Keratinocyte (primary cell): ENCODE measurements around the gene ACBD6. TPM values are rescaled to one million over a fixed set of nuclear protein-coding genes. Genes with fewer than 3 reads are reported as not detected.

Experiments
- DNase-seq: peaks from one replicate; pipeline ENCODE4 v3.0.0-alpha.2; 2011; ENCODE audit warnings: low read depth, missing footprints, low spot score
- FAIRE-seq: peaks from 2 replicates; lab custom pipeline; 2011; peaks lifted over from hg19 to GRCh38; lab: Jason Lieb, UNC
- H2AFZ ChIP-seq: 2 replicates; pipeline ENCODE4 v1.6.0; 2012; ENCODE audit warnings: low read length, control low read depth, inconsistent platforms; ENCODE audit not compliant: control insufficient read depth
- H3K27ac ChIP-seq: 2 replicates; pipeline ENCODE4 v1.5.1; 2011; ENCODE audit warnings: low read length; ENCODE audit not compliant: control insufficient read depth, insufficient read depth
- H3K27me3 ChIP-seq: 3 replicates; pipeline ENCODE4 v1.6.0; 2011; ENCODE audit warnings: low read length; ENCODE audit not compliant: control insufficient read depth, insufficient read depth; ENCODE audit errors: extremely low read depth
- H3K36me3 ChIP-seq, 2 experiments: 2 replicates in 1 of 2; 3 replicates in 1 of 2; pipeline ENCODE4 v1.5.1; 2011; ENCODE audit warnings: low read length in 2 of 2, mild to moderate bottlenecking in 1 of 2; ENCODE audit not compliant: control insufficient read depth in 2 of 2, insufficient read depth in 2 of 2; ENCODE audit errors: extremely low read depth in 1 of 2
- H3K4me1 ChIP-seq: 3 replicates; pipeline ENCODE4 v1.5.1; 2011; ENCODE audit warnings: low read length; ENCODE audit not compliant: control insufficient read depth, insufficient read depth; ENCODE audit errors: extremely low read depth
- H3K4me2 ChIP-seq: 3 replicates; pipeline ENCODE4 v1.6.0; 2011; ENCODE audit warnings: low read depth, low read length; ENCODE audit not compliant: control insufficient read depth, insufficient read depth; ENCODE audit errors: extremely low read depth
- H3K4me3 ChIP-seq, 3 experiments: fragments of 200-600 bp in 1 of 3; sonication (generic) in 1 of 3; 2 replicates in 2 of 3; 3 replicates in 1 of 3; pipeline ENCODE4 v1.5.1; 2011 to 2016; ENCODE audit warnings: low read length in 3 of 3, mild to moderate bottlenecking in 3 of 3, control low read depth in 2 of 3, inconsistent platforms in 1 of 3, low read depth in 1 of 3, mixed read lengths in 1 of 3, mixed run types in 1 of 3, moderate library complexity in 1 of 3; ENCODE audit not compliant: control insufficient read depth in 2 of 3, insufficient read depth in 2 of 3; ENCODE audit errors: extremely low read depth in 1 of 3
- H3K79me2 ChIP-seq: 2 replicates; pipeline ENCODE4 v1.6.0; 2012; ENCODE audit warnings: low read length; ENCODE audit not compliant: control insufficient read depth, insufficient read depth
- H3K9ac ChIP-seq: 3 replicates; pipeline ENCODE4 v1.6.0; 2011; ENCODE audit warnings: low read length; ENCODE audit not compliant: control insufficient read depth, insufficient read depth; ENCODE audit errors: extremely low read depth
- H3K9me1 ChIP-seq: 3 replicates; pipeline ENCODE4 v1.6.0; 2011; ENCODE audit warnings: low read length; ENCODE audit not compliant: control insufficient read depth, insufficient read depth; ENCODE audit errors: extremely low read depth
- H3K9me3 ChIP-seq: 2 replicates; pipeline ENCODE4 v1.5.1; 2012; ENCODE audit warnings: low read depth, low read length; ENCODE audit not compliant: control insufficient read depth
- H4K20me1 ChIP-seq: 3 replicates; pipeline ENCODE4 v1.6.0; 2011; ENCODE audit warnings: low read length; ENCODE audit not compliant: control insufficient read depth, insufficient read depth; ENCODE audit errors: extremely low read depth
- CTCF ChIP-seq, 3 experiments: IDR thresholded peaks in 1 of 3; conservative IDR thresholded peaks in 1 of 3; optimal IDR thresholded peaks in 1 of 3; 2 replicates in 2 of 3; 3 replicates in 1 of 3; pipeline versions ENCODE3 to v1.5.1; 2011; ENCODE audit warnings: low read length in 3 of 3, mild to moderate bottlenecking in 3 of 3, moderate library complexity in 2 of 3, control low read depth in 1 of 3, inconsistent platforms in 1 of 3; ENCODE audit not compliant: insufficient read depth in 2 of 3; ENCODE audit errors: extremely low read depth in 1 of 3
- EZH2 ChIP-seq: IDR thresholded peaks from one replicate; pipeline ENCODE4 v1.6.1; 2012; ENCODE audit warnings: inconsistent platforms, mild to moderate bottlenecking, low read length, moderate library complexity
- dilution Hi-C: fragments of 300-500 bp; cut with MboI; formaldehyde crosslinking; loops from one replicate; pipeline ENCODE4 v1.7.0; 2020; ENCODE audit warnings: low sequenced_read_pairs; ENCODE audit not compliant: extremely low pct_ligation_motif_present
- polyA plus RNA-seq, 5 experiments: library from polyadenylated mRNA; depleted of rRNA in 3 of 5; stranded (reverse) in 3 of 5; stranded (forward) in 1 of 5; unstranded in 1 of 5; fragments of >200 nt; gene quantifications; 1 replicate in 1 of 5; 2 replicates in 3 of 5; 3 replicates in 1 of 5; pipeline versions ENCODE4 v1.2.1 to v1.2.3, GENCODE V29; 2011 to 2012; ENCODE audit warnings: missing spikeins in 2 of 5, low read depth in 1 of 5, low replicate concordance in 1 of 5

ACBD6 gene
- polyA plus RNA-seq, 1 donor (not counting 4 experiments of a cell fraction or from before 2014, with no cell fraction given) = 47.5 TPM

GRCh38 chr1:180402551-180402950 is 99.8 kb downstream of the ACBD6 start:
- no peaks in the 10 kb centered on the region for H3K9me1 ChIP-seq
- H3K4me1 ChIP-seq = peaks cover 2% of the 10 kb centered on the region
- H2AFZ ChIP-seq = no peak overlapping the region
- peaks cover 0 to 2% of the 10 kb centered on the region in 2 experiments for H3K36me3 ChIP-seq
- no peaks in the 10 kb centered on the region for H4K20me1 ChIP-seq
- no peak overlapping the region for H3K9ac ChIP-seq
- FAIRE-seq (no peak), DNase-seq (no peak)
- no peaks in the 10 kb centered on the region for H3K79me2 ChIP-seq
- H3K4me2 ChIP-seq = no peak overlapping the region
- no peaks in the 10 kb centered on the region for H3K9me3 ChIP-seq
- TF ChIP-seq CTCF (optimal IDR thresholded peaks at IDR 0.05 in 1 of 3, IDR thresholded peaks at IDR 0.05 in 1 of 3, conservative IDR thresholded peaks at IDR 0.05 in 1 of 3; ENCODE audit: extremely low read depth in 1 of 3, insufficient read depth in 2 of 3, low read length in 3 of 3) = no peak
- TF ChIP-seq EZH2 = no peak
- no peaks in the 10 kb centered on the region for H3K27me3 ChIP-seq
- H3K27ac ChIP-seq = no peak overlapping the region
- dilution Hi-C loops = no loop called here
- H3K4me3 ChIP-seq = no peak overlapping the region

- Histone ChIP-seq H3K9me1 (no peaks in the 10 kb centered on the region), H3K27me3 (no peaks in the 10 kb centered on the region), H3K9me3 (no peaks in the 10 kb centered on the region), H2AFZ (no peak overlapping the region), H3K27ac (no peak overlapping the region), H3K79me2 (no peaks in the 10 kb centered on the region), H3K4me3 (no peak overlapping the region), H3K4me2 (no peak overlapping the region), H3K4me1 (peaks cover 2% of the 10 kb centered on the region), H3K9ac (no peak overlapping the region), H3K36me3 (peaks cover 0 to under 1% of the 10 kb centered on the region in 2 experiments), H4K20me1 (no peaks in the 10 kb centered on the region)
- no peak for DNase-seq
- no peak for FAIRE-seq
- dilution Hi-C loops = no loop called here
- TF ChIP-seq EZH2 (no peak), CTCF (optimal IDR thresholded peaks at IDR 0.05 in 1 of 3, IDR thresholded peaks at IDR 0.05 in 1 of 3, conservative IDR thresholded peaks at IDR 0.05 in 1 of 3; ENCODE audit: extremely low read depth in 1 of 3, insufficient read depth in 2 of 3, low read length in 3 of 3) (no peak)
Measured at GRCh38 chr1:180402001-180402400, 100.4 kb downstream of the ACBD6 start.
